Activated CD4-positive, alpha-beta T cell treated with anti-CD3 and anti-CD28 coated beads, Interleukin-2, amount 50 U/mL, for 24 hours (primary cell): Measurements from ENCODE around the gene INPP5A.
A peak's percentile ranks its signal among the peaks of the same experiment; 100 is the strongest.
"Not testable (repeated sequence)": the region's sequence is repeated elsewhere in the genome, so short reads cannot be mapped to it uniquely, and the experiment has no call there.

Experiments
- DNase-seq, 2 donors: peaks; one replicate each; pipeline ENCODE4 v3.0.0-alpha.2; 2020; ENCODE audit warnings: low read depth in 1 of 2, low spot score in 1 of 2

INPP5A gene

DNA sequence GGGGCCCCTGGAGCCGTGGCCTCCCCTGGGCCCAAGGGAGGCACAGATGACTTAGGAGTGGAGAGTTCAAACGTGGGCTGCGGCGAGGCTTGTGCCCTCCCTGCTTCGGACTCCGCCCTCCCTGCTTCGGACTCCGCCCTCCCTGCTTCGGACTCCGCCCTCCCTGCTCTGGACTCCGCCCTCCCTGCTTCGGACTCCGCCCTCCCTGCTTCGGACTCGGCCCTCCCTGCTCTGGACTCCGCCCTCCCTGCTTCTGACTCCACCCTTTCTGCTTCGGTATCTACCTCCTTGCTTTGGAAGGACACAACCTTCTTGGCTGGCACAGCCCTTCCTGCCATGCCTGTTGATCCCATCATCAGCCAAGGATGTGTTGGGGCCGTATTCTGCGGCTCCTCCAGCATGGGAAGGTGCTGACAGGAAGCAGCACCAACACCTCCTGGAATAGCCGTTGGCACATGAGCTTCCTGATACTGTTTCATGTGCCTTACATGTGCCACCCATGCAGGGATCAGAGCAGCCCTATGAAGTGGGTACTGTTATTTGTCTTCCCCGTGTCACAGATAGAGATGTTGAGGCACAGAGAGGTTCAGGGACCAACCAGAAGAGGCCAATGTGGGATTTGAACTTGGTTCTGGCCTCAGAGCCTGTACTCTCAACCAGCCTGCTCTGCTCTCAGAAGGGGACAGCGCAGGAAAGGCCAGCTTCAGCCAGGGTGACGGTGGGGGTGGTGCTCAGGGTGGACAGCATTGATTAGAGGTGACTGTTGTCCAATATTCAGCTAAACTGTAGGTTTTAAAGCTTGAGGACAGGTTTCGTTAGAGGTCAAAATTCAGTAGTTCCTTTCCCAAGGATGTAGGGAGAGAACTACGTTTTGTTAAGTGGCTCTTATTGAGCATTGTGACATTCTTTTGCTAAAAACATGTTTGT lies 133.9 kb downstream of the INPP5A start:
- no peak for DNase-seq

- not testable (repeated sequence) for DNase-seq
These were observed 136.2 kb downstream of the INPP5A start for GRCh38 chr10:132673746-132674145.

DNA sequence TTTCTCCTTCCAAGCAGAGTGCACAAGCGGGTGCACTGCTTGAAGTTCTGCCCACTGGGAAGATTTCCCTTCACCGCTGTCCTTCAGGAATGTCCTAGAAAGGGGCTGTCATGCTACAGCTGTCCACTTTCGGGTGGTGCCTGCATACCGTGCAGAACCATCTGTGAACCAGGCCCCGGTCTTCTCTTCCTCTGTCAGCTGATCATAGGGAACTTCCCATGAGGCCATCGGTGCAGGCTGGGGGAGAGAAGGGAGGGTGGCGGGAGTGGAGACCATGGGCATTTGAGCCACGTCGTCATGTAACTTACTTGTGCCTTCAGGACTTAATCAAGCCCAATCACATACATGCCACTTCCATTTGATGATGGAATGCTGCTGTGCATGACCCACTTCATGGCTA lies 136.7 kb downstream of the INPP5A start:
- no peak for DNase-seq

DNA sequence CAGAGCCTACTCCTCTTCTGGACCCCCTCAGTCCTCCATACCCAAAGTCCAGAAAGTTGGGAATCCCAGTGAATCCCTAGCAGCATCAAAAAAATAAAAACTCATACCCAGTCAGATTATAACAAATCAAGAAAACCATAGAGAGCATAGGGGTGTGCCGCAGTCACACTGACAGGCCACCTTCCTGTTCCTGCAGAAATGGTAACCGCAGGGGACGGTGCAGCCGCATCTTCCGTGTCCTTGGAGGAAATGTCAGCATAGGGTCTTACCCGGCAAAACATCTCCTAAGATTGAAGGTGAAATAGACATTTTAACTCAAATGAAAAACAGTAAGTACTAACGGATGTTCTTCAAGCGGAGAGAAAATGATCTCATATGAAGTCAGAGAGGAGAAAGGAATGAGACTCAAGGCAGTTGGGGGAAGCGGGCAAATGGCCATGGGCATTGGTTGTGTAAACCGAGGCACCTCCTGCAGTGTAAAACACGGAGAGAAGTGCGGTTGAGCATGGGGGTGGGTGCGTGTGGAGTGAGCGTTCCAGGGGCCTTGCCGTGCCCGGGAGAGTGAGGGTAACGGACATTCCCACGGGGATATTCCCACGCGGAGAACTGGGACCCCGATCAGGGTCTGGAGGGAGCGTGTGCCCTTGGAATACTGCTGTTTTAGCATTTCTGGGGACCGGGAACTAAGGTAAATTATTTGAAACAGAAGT lies 137.6 kb downstream of the INPP5A start:
- no peak for DNase-seq

DNA sequence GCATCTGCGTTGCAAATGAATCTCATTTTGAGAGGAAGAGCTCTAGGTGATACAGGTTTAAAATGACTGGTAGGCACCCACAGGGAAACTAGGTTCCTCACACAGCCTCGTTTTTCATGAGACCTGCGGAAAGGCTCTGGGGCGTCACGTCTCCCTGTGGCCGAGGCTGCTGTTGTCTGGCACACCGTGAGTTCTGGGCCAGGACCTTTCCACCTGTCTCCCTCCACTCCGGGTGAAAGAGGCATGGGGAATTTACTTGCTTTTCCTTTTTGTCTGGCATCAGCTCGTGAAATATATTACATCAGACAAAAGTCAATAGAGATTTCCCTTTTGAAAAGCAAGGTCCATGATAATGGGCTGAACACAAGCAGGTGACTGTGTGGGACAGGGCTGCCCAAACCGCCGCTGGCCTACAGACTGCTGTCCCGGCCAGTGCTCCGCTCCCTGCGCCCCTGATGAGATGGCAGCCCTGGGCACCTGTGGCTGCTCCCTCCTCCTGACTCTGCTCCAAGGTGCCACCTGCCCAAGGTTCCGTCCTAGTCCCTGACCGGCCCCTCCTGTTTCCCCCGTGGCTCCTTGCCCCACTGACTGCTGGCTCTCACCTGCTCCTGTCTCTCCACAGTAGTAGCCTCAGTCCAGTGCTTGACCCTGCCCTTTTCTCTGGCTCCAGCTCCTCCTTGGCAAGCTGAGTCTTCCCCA lies 138.8 kb downstream of the INPP5A start:
- DNase-seq = no peak

DNA sequence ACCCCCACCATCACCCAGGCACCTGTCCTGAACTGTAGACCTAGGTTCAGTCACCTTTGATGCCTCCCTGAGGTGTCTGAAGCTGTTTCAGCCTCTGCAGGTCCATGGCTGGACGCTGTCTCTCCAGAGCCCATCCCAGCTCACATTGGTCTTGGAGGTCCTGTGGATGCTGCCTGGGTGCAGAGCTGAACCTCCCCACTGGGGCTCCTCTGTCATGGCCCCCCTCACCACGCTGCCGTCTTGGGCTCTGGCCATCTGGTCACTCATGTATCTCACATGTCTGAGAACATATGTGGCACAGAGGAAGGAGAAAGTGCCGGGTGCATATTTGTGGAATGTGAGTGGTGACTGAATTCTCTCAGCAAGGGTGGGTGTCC lies 139.5 kb downstream of the INPP5A start:
- DNase-seq = no peak

DNA sequence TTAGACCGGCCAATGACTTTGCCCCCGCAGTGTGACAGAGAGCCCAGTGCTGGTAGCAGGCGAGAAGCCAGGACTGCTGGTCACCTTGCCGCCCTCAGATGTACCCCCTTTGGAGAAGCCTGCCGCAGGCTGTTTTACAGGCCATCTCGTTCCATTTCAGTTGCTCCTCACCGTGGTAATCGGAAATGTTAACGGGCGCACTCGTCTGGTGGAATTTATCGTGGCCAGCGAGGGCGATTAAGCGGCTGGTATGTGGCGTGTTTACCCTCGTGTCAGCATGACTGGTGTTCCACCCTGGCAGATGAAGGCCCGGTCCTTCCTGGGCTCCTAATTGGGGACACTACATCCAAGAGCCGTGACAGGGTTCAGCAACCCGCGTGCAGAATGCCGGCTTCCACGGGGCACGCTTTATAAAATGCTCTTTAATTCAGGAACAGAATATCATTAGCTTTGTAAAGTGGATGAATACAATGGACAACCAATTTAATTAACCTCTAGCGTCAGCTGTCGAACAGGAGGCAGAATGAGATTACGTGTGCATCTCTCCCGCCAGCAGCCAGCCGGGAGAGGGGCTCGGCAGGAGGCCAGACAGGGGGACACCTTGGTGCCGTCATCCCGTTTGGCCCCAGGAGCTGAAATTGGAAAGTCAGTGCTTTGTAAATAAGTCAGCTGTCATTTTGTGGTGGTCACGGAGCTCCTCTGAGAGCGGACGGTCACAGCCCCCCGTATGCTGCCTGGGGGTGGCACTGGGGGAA lies 140.1 kb downstream of the INPP5A start:
- DNase-seq = no peak

DNA sequence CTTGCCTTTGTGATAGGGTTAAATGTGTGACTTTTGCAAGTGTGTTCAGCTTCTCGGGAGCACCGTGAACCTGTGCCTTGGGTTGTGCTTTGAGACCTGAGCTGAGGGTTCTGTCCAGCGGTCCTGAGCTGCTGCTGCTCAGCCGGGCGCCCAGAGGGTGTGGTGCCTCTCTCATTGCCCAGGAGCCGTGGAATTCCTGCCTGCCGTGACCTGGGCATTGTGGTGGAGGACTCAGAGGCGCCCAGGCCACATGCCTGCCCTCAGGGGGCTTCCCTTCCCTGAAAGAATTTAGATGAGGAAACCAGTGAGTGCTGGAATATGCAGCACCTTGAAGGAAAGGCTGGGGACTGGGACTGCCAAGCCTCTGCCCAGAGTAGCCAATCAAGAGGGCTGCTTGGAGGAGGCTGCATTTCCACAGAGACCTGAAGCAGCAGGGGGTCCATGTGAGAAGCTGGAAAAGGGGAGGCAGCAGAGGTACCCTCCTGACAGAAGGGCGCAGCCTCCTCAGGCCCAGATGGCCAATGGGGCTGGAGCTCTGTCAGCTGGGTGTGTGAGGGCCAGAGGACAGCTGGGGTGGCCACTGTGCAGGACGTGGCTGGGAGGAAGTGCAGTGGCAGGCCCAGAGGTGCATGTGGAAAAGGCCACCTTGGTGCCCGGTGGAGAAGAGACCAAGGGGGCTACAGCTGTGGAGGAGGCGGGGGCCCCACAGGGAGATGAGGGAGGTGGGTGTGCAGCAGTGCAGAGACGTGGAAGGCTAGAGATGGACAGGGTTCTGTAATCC lies 141.0 kb downstream of the INPP5A start:
- no peak for DNase-seq

DNA sequence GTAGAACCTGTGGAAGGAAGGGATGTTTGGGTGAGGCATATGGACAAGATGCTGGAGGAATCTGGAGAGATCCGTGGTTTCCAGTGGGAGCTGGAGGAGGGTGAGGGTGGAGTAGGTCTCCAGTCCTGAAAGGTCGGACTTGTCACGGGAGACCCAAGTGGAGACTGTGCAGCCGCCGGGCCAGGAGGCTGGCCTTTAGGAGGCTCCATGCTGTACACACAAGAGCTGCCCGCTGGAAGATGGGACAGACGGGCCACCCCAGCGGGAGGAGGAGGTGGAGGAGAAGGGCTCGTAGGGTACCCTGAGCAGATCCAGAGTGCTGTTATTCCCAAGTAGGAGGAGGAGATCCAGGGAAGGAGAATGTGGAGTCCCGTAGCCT lies 141.6 kb downstream of the INPP5A start:
- no peak for DNase-seq

- DNase-seq = no peak
These were observed 142.1 kb downstream of the INPP5A start for GRCh38 chr10:132679640-132680039.

- DNase-seq = not testable (repeated sequence)
These were observed 143.2 kb downstream of the INPP5A start for GRCh38 chr10:132680741-132681140.

GRCh38 chr10:132681858-132682755 lies 144.5 kb downstream of the INPP5A start:
- no peak for DNase-seq

DNA sequence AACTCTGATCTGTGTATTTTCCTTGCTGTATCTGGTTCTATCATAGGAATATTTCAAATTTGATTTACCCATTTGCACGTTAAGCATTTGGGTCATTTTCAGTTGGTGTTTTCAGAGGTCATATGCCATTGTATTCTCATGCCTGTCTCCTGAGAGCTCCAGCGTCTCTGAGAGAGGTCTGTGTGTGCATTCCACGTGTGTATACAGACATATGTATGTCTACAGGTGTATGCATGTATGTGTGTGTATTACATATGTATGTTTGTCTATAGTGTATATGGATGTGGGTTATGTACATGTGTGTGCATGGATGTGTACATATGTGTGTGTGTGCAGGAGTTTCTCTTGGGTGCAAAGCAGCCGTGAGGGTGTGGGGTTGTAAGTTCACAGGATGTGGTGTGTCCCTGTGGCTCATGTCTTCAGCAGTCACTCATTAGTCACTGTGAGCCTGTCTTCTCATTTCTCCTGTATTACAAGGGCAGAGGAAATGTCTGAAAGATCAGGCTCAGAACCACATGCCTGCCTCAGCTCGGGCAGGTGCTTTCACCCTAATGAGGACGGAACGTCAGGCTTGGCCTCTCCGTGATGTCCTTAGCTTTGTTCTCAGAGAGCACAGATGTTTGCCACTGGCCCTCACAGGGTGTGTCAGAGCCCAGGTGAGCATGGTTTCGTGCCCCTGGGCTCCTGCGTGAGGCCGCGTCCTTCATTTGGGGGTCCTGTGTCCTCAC lies 146.7 kb downstream of the INPP5A start:
- peak in 1 of 2 donors; percentile 30 for DNase-seq

GRCh38 chr10:132685101-132685891 lies 147.7 kb downstream of the INPP5A start:
- DNase-seq = no peak

- DNase-seq = no peak
These were observed 148.5 kb downstream of the INPP5A start for GRCh38 chr10:132685921-132686680.

DNA sequence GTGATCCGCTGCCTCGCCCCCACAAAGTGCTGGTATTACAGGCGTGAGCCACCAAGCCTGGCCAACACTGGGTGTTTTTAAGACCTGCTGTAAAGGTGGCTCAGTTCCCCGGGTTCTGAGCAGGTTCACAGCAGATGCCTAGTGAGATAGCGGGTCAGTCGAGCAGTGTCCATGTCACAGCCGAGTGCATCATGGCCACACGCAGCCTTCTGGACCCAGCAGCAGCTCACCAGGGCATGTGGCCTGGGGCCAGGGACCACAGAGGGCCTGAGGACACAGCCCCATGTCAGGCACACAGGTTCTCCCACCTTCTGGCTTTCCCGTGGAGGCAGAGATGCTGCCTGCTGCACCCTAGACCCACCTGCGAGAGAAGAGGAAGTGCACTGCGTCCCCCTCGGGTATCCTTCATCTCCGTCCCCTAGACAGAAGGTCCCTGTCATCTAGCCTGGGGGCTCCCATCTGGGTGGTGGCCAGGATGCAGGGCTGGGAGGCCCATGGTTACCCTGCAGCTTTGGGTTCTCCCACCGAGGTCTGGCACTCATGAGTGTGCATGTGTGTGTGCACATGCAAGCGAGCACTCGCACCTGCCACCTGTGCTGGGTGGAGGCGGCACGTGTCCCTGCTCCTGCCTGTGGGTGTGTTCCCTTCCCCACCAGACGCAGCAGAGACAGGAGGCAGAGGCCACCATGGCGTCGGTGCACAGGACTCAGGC lies 149.8 kb downstream of the INPP5A start:
- DNase-seq = no peak
